ENCODE results near the gene SCN2A.
"Not testable (repeated sequence)": the region's sequence is repeated elsewhere in the genome, so short reads cannot be mapped to it uniquely, and the experiment has no call there.

SCN2A gene

DNA sequence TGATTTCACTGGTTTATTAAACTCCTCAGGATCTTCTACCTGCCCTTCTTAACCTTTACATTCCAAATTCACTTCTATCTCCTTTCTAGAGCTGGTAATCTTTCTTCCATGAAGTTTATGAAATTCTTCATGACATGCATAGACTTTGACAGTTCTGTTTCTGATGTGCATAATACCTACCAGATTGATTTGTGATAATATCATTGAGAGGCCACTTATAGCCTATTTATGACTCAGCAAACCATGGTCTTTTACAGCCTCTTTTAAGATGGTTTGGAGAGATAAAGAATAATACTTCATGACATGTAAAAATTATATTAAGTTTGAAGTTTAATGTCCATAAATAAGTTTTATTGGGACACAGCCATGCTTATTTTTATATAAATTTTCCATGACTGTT lies 14.0 kb downstream of the SCN2A start:
- no peak for DNase-seq

DNA sequence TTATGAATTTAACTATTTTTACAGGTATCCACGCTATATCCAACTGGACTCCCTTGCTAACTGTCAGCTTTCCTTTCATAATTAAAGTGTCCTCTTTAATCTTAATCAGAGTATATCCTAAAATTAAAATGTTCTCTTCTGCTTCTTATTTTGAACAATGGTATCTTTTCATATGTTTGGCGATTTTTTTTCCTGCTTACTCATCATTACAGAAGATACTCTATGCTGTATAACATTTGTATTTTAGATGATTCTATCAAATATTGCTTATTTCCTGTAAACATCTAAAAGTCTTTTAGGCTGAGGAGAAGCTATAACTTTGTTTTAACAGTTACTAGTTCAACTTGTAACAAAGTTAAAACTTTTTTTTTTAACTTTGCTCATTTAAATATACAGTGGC lies 17.4 kb downstream of the SCN2A start:
- no peak for DNase-seq

- not testable (repeated sequence) for DNase-seq
These were observed 21.1 kb downstream of the SCN2A start for GRCh38 chr2:165260347-165260746.

GRCh38 chr2:165268754-165269153 lies 29.5 kb downstream of the SCN2A start:
- DNase-seq: no peak

- no peak for DNase-seq
These were observed 34.0 kb downstream of the SCN2A start for GRCh38 chr2:165273176-165273575.

DNA sequence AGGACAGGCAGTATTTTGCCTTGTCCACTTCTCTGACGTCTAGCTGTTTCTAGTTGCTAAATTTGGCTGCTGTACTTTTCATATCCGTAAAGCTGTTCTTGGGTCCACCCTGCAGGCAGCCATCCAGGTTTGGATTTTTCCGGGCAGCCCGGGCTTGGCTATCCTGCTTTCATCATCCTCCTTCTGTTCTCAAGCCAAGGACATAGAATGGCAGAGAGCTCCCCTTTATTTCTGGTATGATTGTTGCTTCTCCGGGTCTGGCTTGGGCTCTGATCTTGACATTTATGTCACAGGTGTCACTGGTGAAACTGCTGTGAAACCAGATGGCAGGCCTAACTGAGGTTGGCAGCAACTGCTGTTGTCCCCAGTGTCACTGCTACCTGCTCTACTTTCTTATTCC lies 35.5 kb downstream of the SCN2A start:
- no peak for DNase-seq

GRCh38 chr2:165275932-165276331 lies 36.7 kb downstream of the SCN2A start:
- no peak for DNase-seq

DNA sequence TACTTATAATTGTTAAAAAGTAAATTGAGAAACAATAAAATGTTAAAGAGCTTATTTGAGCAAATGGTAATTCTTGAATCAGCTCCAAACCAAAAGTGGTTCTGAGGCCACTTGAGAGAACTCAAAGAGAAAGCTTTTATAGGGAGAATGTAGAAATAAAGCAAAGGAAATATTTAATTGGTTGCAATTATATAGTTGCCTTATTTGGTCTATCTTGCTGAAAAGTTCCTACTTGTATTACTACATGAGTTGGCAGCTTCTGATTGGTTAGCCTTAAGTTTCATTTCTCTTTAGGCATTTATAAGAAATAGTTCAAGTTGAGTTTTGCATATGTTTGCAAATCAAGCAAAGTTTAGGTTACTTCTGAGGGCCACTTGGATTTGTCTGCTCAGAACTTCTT lies 38.1 kb downstream of the SCN2A start:
- no peak for DNase-seq

DNA sequence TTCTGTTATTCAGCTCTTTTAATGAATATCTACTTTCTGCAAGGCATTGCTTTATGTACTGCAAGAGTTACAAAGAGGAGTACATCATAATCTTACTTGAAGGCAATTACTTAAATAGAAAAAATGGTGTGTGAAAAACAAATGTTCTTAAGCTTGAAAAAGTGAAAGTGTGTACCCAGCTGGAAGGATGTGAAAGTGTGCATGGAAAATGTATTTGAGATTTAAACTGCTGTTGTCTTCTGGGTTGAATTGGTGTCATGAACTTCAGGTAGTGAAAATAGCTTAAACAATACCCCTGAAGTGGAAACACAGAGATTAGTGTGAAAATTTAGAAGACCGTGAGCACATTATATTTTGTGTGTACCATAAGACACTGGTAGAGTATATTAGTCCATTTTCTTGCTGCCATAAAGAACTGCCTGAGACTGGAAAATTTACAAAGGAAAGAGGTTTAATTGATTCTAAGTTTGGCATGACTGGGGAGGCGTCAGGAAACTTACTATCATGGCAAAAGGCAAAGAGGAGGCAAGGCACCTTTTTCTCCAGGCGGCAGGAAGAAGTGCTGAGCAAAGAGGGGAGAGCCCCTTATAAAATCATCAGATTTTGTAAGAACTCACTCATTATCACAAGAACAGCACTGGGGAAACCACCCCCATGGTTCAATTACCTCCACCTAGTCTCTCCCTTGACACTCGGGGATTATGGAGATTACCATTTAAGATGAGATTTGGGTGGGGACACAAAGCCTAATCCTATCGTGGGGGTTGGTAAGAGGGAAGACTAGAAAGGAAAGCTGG lies 38.8 kb downstream of the SCN2A start:
- DNase-seq: no peak

DNA sequence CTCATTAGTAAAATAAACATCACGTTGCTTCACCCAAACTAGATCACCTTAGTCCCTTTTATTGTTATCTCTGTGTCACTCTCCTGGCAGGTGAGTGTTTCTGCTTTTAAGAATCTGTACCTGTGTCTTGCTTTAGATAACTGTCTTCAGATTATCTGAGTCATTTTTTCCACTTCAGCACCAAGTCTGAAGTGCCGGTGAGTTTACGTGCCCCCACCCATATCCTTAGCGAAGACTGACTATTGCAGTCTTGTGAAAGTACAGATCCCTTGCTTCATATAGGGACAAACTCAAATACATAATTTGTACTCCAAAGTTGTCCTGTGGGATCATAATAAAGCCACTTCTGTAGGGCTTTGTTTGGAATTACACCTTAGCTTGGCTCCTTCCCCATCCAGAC lies 41.1 kb downstream of the SCN2A start:
- no peak for DNase-seq

GRCh38 chr2:165281387-165281786 lies 42.2 kb downstream of the SCN2A start:
- DNase-seq: no peak

DNA sequence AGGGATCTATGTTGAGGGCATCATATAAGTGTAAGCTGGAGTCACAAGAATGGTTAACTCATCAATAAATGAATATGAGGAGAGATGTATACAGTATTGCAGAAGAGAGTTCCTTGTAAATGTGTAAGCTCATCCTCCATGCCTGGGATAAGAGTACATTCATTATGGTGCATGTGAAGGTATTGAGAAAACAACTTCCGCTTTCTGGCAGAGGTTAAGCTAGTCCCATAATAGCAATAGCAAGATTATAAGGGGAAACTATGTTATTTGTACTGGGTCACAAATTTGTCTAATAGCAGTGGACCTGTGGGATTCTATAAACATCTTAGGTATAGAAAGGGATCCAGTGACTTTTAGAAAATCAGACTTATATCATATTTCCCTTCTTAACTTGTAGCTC lies 44.1 kb downstream of the SCN2A start:
- DNase-seq: no peak

DNA sequence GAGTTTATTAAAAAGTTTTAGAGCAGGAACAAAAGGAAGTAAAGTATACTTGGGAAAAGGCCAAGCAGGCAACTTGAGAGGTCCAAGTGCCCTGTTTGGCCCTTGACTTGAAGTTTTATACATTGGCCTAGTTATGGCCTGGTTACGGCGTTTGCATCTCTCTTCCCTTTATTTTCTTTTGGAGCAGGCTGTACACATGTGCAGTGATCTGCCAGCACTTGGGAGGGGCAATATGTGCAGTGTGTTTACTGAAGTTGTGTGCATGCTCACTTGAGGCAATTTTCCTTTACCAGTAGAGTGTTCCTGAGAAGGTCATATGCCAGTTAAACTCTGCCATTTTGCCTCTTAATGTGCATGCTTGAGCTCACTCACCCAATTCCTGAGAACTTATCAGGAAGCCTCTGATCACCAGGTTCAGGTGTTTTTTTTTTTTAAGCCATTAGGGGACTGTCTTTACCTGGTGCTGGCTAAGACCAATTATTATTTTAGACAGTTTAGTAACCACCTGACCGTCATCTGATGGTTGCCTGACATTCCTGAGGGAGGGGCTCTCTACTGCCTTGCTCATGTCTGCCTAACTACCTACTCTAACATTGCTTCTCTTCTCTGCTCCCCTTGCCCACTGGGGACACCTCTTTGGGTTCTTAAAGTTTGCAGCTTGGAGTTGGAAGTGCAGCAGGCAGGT lies 48.0 kb downstream of the SCN2A start:
- DNase-seq: no peak

- no peak for DNase-seq
These were observed 49.9 kb downstream of the SCN2A start for GRCh38 chr2:165289069-165289468.

DNA sequence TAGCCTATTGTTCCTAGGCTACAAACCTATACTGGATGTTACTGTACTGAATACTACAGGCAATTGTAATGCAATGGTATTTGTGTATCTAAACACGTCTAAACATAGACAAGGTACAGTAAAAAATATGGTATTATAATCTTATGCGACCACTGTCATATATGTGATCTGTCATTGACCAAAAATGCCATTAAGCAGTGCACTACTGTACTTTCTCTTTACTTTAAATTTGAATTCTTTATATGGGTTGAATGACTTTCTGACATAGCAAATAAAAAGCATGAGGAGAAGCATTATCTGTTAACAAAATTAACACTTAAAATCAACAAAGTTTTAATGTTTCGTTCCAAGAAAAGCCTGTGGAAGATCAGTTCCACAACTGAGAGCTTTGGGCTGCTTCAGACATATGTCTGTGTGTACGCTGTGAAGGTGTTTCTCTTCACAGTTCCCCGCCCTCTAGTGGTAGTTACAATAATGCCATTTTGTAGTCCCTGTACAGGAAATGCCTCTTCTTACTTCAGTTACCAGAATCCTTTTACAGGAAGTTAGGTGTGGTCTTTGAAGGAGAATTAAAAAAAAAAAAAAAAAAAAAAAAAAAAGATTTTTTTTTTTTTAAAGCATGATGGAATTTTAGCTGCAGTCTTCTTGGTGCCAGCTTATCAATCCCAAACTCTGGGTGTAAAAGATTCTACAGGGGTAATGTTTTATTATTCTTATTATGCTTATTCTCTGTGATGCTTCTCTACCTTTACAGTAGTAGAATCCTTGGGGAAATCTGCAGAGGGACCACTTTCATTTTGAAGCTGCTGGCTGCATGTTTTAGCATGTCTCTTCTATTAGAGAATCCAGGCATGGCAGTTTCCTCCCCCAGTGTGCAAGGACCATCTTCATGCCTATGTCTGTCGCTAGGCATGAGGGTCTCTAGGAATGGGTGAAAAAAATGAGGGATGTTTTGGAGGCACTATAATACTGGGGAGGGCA lies 54.5 kb downstream of the SCN2A start:
- DNase-seq: peak; percentile 80

- no peak for DNase-seq
These were observed 55.7 kb downstream of the SCN2A start for GRCh38 chr2:165294912-165295311.

GRCh38 chr2:165295643-165296042 lies 56.4 kb downstream of the SCN2A start:
- no peak for DNase-seq

DNA sequence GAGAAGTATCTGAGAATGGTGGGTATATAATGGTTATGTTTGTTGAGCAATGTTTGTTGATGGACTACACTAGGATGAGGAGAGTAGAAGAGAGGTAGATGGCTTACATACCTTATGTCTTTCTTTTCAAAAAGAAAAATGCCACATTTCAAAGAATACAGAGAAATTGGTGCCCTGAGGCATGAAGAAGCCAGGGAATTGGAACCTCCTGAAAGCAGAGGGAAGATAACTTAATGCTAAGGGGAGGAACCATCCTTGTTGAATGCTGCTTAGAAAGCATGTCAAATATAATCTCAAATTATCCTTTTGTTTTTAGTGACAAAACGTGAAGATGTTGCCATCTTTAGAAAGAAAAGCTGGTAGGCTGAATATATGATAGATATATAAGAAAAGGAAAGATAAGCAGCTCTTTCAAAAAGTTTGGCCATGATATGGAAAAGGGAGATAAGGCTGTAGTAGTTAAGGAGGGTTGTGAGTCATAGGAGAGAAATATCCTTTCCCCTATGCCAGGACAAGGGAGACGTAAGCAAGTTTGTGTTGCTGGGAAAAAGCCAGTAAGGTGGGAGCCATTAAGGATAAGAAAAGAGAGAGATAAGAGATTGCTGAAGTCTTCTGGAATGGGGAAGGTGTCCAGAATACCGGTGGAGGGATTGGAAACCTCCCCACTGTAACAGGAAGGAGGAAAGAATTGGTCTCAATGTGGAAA lies 66.3 kb downstream of the SCN2A start:
- DNase-seq: no peak

- no peak for DNase-seq
These were observed 68.1 kb downstream of the SCN2A start for GRCh38 chr2:165307317-165307716.

DNA sequence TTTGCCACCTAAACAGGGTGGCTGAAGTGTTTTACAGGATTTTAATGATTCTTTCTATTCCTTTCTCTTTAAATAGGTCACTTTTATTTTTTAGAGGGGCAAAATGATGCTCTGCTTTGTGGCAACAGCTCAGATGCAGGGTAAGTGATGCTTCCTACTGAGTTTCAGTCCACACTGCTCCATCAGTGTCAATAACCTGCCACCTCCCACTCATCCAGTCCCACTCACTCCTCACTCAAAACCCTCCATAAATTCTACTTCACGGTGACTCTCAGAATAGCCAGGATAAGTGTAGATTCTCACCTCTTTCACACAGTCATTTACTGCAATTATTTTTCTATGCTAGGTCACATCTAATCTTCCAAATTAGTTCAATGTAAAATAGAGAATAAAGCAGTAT lies 72.7 kb downstream of the SCN2A start:
- DNase-seq: no peak

- no peak for DNase-seq
These were observed 73.8 kb downstream of the SCN2A start for GRCh38 chr2:165312999-165313398.

DNA sequence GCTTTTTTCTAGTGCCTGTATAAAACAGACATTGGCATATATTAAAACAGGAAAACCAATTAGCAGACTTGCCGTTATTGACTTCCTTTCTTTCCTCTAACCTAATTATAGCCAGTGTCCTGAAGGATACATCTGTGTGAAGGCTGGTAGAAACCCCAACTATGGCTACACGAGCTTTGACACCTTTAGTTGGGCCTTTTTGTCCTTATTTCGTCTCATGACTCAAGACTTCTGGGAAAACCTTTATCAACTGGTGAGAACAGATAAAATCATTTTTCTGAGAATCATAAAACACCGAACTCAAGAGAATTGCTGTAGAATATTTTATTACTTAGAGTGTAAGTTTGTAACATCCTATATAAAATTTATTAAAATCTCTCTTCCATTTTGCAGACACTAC lies 74.3 kb downstream of the SCN2A start:
- no peak for DNase-seq
